Neuronal stem cell (in vitro differentiated cells): ENCODE measurements around the gene TBC1D13.
A peak's percentile ranks its signal among the peaks of the same experiment; 100 is the strongest.

Source experiments
- DNase-seq: peaks from one replicate; pipeline ENCODE4 v3.0.0-alpha.2; 2013; ENCODE audit warnings: low spot score
- H2AFZ ChIP-seq: one replicate; pipeline ENCODE4 v1.6.1; 2013; ENCODE audit warnings: mild to moderate bottlenecking, low read length, inconsistent platforms
- H2AK5ac ChIP-seq: 2 replicates; pipeline ENCODE4 v1.6.1; 2013; ENCODE audit warnings: low read depth, mild to moderate bottlenecking, inconsistent platforms, low read length, moderate library complexity, mixed read lengths
- H2BK120ac ChIP-seq: 2 replicates; pipeline ENCODE4 v1.6.1; 2013; ENCODE audit warnings: low read depth, mild to moderate bottlenecking, inconsistent platforms, low read length, moderate library complexity, mixed read lengths
- H2BK12ac ChIP-seq: one replicate; pipeline ENCODE4 v1.6.1; 2013; ENCODE audit warnings: low read length, inconsistent platforms
- H2BK15ac ChIP-seq: 2 replicates; pipeline ENCODE4 v1.6.1; 2013; ENCODE audit warnings: mild to moderate bottlenecking, low read length, inconsistent platforms, mixed read lengths
- H2BK5ac ChIP-seq: one replicate; pipeline ENCODE4 v1.6.1; 2013; ENCODE audit warnings: inconsistent platforms, mild to moderate bottlenecking, low read length, moderate library complexity
- H3K14ac ChIP-seq: one replicate; pipeline ENCODE4 v1.6.1; 2013; ENCODE audit warnings: low read length, inconsistent platforms
- H3K18ac ChIP-seq: 2 replicates; pipeline ENCODE4 v1.6.1; 2013; ENCODE audit warnings: low read length, inconsistent platforms
- H3K23ac ChIP-seq: 2 replicates; pipeline ENCODE4 v1.6.1; 2013; ENCODE audit warnings: low read depth, mild to moderate bottlenecking, mixed read lengths, low read length, inconsistent platforms; ENCODE audit not compliant: poor library complexity
- H3K27ac ChIP-seq: replicated peaks from 3 replicates; pipeline ENCODE4 v1.5.1; 2013; ENCODE audit warnings: low read length, inconsistent platforms
- H3K27me3 ChIP-seq, 3 experiments: 2 replicates each; pipeline ENCODE4 v1.6.1; 2013; ENCODE audit warnings: low read length in 3 of 3, mild to moderate bottlenecking in 2 of 3, inconsistent platforms in 1 of 3, low read depth in 1 of 3, mixed read lengths in 1 of 3, moderate library complexity in 1 of 3; ENCODE audit not compliant: control insufficient read depth in 3 of 3, insufficient read depth in 3 of 3
- H3K36me3 ChIP-seq, 2 donors: replicated peaks in 1 of 2; 2 replicates each; pipeline ENCODE4 v1.6.1; 2013; ENCODE audit warnings: low read length in 2 of 2; ENCODE audit not compliant: control insufficient read depth in 2 of 2, insufficient read depth in 2 of 2
- H3K4ac ChIP-seq: 2 replicates; pipeline ENCODE4 v1.6.1; 2013; ENCODE audit warnings: inconsistent platforms, mild to moderate bottlenecking, low read length, moderate library complexity
- H3K4me1 ChIP-seq, 2 donors: 1 replicate in 1 of 2; 2 replicates in 1 of 2; pipeline ENCODE4 v1.6.1; 2013; ENCODE audit warnings: low read length in 2 of 2, low read depth in 1 of 2; ENCODE audit not compliant: control insufficient read depth in 2 of 2, insufficient read depth in 1 of 2
- H3K4me2 ChIP-seq: one replicate; pipeline ENCODE4 v1.6.1; 2013; ENCODE audit warnings: mild to moderate bottlenecking, low read length, inconsistent platforms; ENCODE audit not compliant: insufficient read depth, poor library complexity, severe bottlenecking
- H3K4me3 ChIP-seq, 2 donors: 2 replicates each; pipeline ENCODE4 v1.5.1; 2013; ENCODE audit warnings: low read length in 2 of 2, mild to moderate bottlenecking in 2 of 2, inconsistent platforms in 1 of 2, moderate library complexity in 1 of 2
- H3K79me1 ChIP-seq: one replicate; pipeline ENCODE4 v1.6.1; 2013; ENCODE audit warnings: low read depth, mild to moderate bottlenecking, inconsistent platforms, low read length, moderate library complexity
- H3K9ac ChIP-seq: one replicate; pipeline ENCODE4 v1.6.1; 2013; ENCODE audit warnings: mild to moderate bottlenecking, low read depth, low read length, inconsistent platforms; ENCODE audit not compliant: poor library complexity
- H3K9me3 ChIP-seq, 2 donors: replicated peaks in 1 of 2; 2 replicates each; pipeline versions ENCODE3 to v1.6.1; 2013; ENCODE audit warnings: low read length in 2 of 2, mild to moderate bottlenecking in 2 of 2, inconsistent platforms in 1 of 2, low read depth in 1 of 2, mixed read lengths in 1 of 2, moderate library complexity in 1 of 2; ENCODE audit not compliant: control insufficient read depth in 2 of 2, insufficient read depth in 1 of 2
- H4K8ac ChIP-seq: one replicate; pipeline ENCODE4 v1.6.1; 2013; ENCODE audit warnings: low read depth, mild to moderate bottlenecking, inconsistent platforms, low read length, moderate library complexity
- H4K91ac ChIP-seq: one replicate; pipeline ENCODE4 v1.6.1; 2013; ENCODE audit warnings: low read length, low read depth, mild to moderate bottlenecking, inconsistent platforms; ENCODE audit not compliant: poor library complexity
- WGBS, 2 donors: extraction: QIAGEN DNeasy Blood & Tissue Kit; methylation state at CpG; one replicate each; pipeline ENCODE4 v1.1.7; 2013; ENCODE audit warnings: missing lambda C conversion rate in 2 of 2, mixed read lengths in 1 of 2; ENCODE audit not compliant: insufficient read length in 2 of 2, insufficient replicate concordance in 1 of 2; ENCODE audit errors: extremely low coverage in 2 of 2; 5-methylcytosine and 5-hydroxymethylcytosine counted together

Gene TBC1D13

GRCh38 chr9:128836509-128837145 is 49.6 kb downstream of the TBC1D13 start:
- H3K18ac ChIP-seq, result no peak overlapping the region
- H3K27ac ChIP-seq, result no peak overlapping the region
- peak overlapping the region in 1 of 2 donors; percentile 62 for H3K4me3 ChIP-seq
- H3K79me1 ChIP-seq, result peaks cover 2% of the 10 kb centered on the region
- H3K23ac ChIP-seq, result no peak overlapping the region
- H3K4me2 ChIP-seq, result no peak overlapping the region
- H3K9me3 ChIP-seq, result no peaks in the 10 kb centered on the region
- no peak overlapping the region for H2BK5ac ChIP-seq
- H3K4me1 ChIP-seq, result no peaks in the 10 kb centered on the region
- no peak overlapping the region for H2AFZ ChIP-seq
- no peak overlapping the region for H3K4ac ChIP-seq
- H3K9ac ChIP-seq, result no peak overlapping the region
- WGBS, 2 donors, result no CpG with 5 or more reads among the region's 14 CpGs
- no peak overlapping the region for H2AK5ac ChIP-seq
- H3K14ac ChIP-seq, result no peak overlapping the region
- H4K91ac ChIP-seq, result no peak overlapping the region
- H2BK15ac ChIP-seq, result no peak overlapping the region
- H3K27me3 ChIP-seq, result no peaks in the 10 kb centered on the region
- no peak overlapping the region for H2BK12ac ChIP-seq
- peaks cover 13 to 36% of the 10 kb centered on the region in 2 donors for H3K36me3 ChIP-seq
- no peak overlapping the region for H2BK120ac ChIP-seq
- DNase-seq, result no peak
- no peak overlapping the region for H4K8ac ChIP-seq

GRCh38 chr9:128838338-128838737 is 51.3 kb downstream of the TBC1D13 start:
- Histone ChIP-seq H2AK5ac (no peak overlapping the region), H4K8ac (no peak overlapping the region), H4K91ac (no peak overlapping the region), H3K23ac (no peak overlapping the region), H3K9me3 (no peaks in the 10 kb centered on the region), H2BK120ac (no peak overlapping the region), H2BK15ac (no peak overlapping the region), H2BK12ac (no peak overlapping the region), H3K4ac (no peak overlapping the region), H3K14ac (no peak overlapping the region), H2AFZ (no peak overlapping the region), H3K27me3 (no peaks in the 10 kb centered on the region), H3K4me1 (no peaks in the 10 kb centered on the region), H3K9ac (no peak overlapping the region), H3K36me3 (peaks cover 13 to 33% of the 10 kb centered on the region in 2 donors), H3K4me2 (no peak overlapping the region), H3K79me1 (peaks cover 2% of the 10 kb centered on the region), H2BK5ac (no peak overlapping the region), H3K27ac (no peak overlapping the region), H3K4me3 (no peak overlapping the region), H3K18ac (no peak overlapping the region)
- no CpG with 5 or more reads among the region's 3 CpGs for WGBS, 2 donors
- no peak for DNase-seq

GRCh38 chr9:128840524-128840923 is 53.5 kb downstream of the TBC1D13 start:
- peaks cover 7 to 23% of the 10 kb centered on the region in 2 donors for H3K36me3 ChIP-seq
- no peak overlapping the region for H2AFZ ChIP-seq
- no peak overlapping the region for H3K4me2 ChIP-seq
- no peaks in the 10 kb centered on the region for H3K9me3 ChIP-seq
- WGBS, 2 donors, result no CpG with 5 or more reads among the region's 1 CpG
- H2BK15ac ChIP-seq, result no peak overlapping the region
- DNase-seq, result no peak
- H2BK5ac ChIP-seq, result no peak overlapping the region
- H3K9ac ChIP-seq, result no peak overlapping the region
- no peaks in the 10 kb centered on the region for H3K27me3 ChIP-seq
- no peak overlapping the region for H3K23ac ChIP-seq
- H2BK120ac ChIP-seq, result no peak overlapping the region
- no peak overlapping the region for H3K4ac ChIP-seq
- H3K4me3 ChIP-seq, result no peak overlapping the region
- no peak overlapping the region for H2AK5ac ChIP-seq
- no peak overlapping the region for H3K14ac ChIP-seq
- no peak overlapping the region for H4K8ac ChIP-seq
- peaks cover 5% of the 10 kb centered on the region for H3K79me1 ChIP-seq
- no peak overlapping the region for H3K18ac ChIP-seq
- H3K27ac ChIP-seq, result no peak overlapping the region
- H4K91ac ChIP-seq, result no peak overlapping the region
- H2BK12ac ChIP-seq, result no peak overlapping the region
- no peaks in the 10 kb centered on the region for H3K4me1 ChIP-seq

- no peak overlapping the region for H4K8ac ChIP-seq
These were observed 54.8 kb downstream of the TBC1D13 start for GRCh38 chr9:128841694-128842492.

More at GRCh38 chr9:128841694-128842492, 54.8 kb downstream of the TBC1D13 start:
- Histone ChIP-seq H3K4ac (no peak overlapping the region), H3K9me3 (no peaks in the 10 kb centered on the region), H3K27ac (no peak overlapping the region), H2BK15ac (no peak overlapping the region), H3K4me1 (no peaks in the 10 kb centered on the region), H3K23ac (no peak overlapping the region), H3K27me3 (no peaks in the 10 kb centered on the region), H3K4me3 (no peak overlapping the region), H3K4me2 (no peak overlapping the region), H3K36me3 (peaks cover 5 to 18% of the 10 kb centered on the region in 2 donors), H3K14ac (no peak overlapping the region), H4K91ac (no peak overlapping the region), H2AK5ac (no peak overlapping the region), H2BK12ac (no peak overlapping the region), H3K79me1 (peaks cover 5% of the 10 kb centered on the region), H2AFZ (no peak overlapping the region), H3K9ac (no peak overlapping the region), H2BK5ac (no peak overlapping the region), H2BK120ac (no peak overlapping the region), H3K18ac (no peak overlapping the region)
- 100% methylated on average over 2 of the region's 12 CpGs; no CpG with 5 or more reads in 1 of the 2 donors for WGBS, 2 donors
- DNase-seq, result no peak
